ENCODE results near the gene CSMD2. TPM values are rescaled to one million over a fixed set of nuclear protein-coding genes. Genes with fewer than 3 reads are reported as not detected.

Gene CSMD2
- total RNA-seq, 4 donors from 2014 or later, result 0.16 to 1.00 (median 0.27) TPM; not detected in 1

- 57 to 66% methylated on average over 3 of the region's 3 CpGs for WGBS, 2 donors (ENCODE audit: low coverage in 1 of 2)
- in situ Hi-C loops (cut with MboI; ENCODE audit: low pct_ligation_motif_present in 1 of 4, low pct_unique_long_range_greater_than_20kb in 1 of 4, low sequenced_read_pairs in 3 of 4) (no loop called here), intact Hi-C loops (cut with DNase I; ENCODE audit: low total_unique reads) (no loop called here)
- no peak for DNase-seq
- no peak for TF ChIP-seq POLR2A (IDR thresholded peaks at IDR 0.05)
- TF ChIP-seq EP300 (IDR thresholded peaks at IDR 0.05; ENCODE audit: low read depth), result no peak
- H3K4me1 ChIP-seq, result no peaks in the 10 kb centered on the region
- H3K4me3 ChIP-seq, result no peak overlapping the region
- no peaks in the 10 kb centered on the region for H3K36me3 ChIP-seq
- no peaks in the 10 kb centered on the region for H3K9me3 ChIP-seq
- peaks cover 5% of the 10 kb centered on the region for H3K27me3 ChIP-seq
- H3K27ac ChIP-seq, result no peak overlapping the region
Observed at GRCh38 chr1:33703464-33703863, 461.6 kb downstream of the CSMD2 start.

- no peak for DNase-seq
- Histone ChIP-seq H3K27ac (no peak overlapping the region), H3K27me3 (no peaks in the 10 kb centered on the region), H3K9me3 (no peaks in the 10 kb centered on the region), H3K4me3 (no peak overlapping the region), H3K4me1 (no peaks in the 10 kb centered on the region), H3K36me3 (no peaks in the 10 kb centered on the region)
- 74 to 85% methylated on average over 3 to 14 of the region's 14 CpGs for WGBS, 2 donors (ENCODE audit: low coverage in 1 of 2)
- intact Hi-C loops (cut with DNase I; ENCODE audit: low total_unique reads), result no loop called here
- TF ChIP-seq POLR2A (IDR thresholded peaks at IDR 0.05) (no peak), EP300 (IDR thresholded peaks at IDR 0.05; ENCODE audit: low read depth) (no peak), POLR2AphosphoS5 (IDR thresholded peaks at IDR 0.05) (no peak), CTCF (IDR thresholded peaks at IDR 0.05) (no peak)
- in situ Hi-C loops (cut with MboI; ENCODE audit: low pct_ligation_motif_present in 1 of 4, low pct_unique_long_range_greater_than_20kb in 1 of 4, low sequenced_read_pairs in 3 of 4), result no loop called here
Observed at GRCh38 chr1:33698361-33699035, 466.5 kb downstream of the CSMD2 start.

- H3K9me3 ChIP-seq, result no peaks in the 10 kb centered on the region
- TF ChIP-seq POLR2AphosphoS5 (IDR thresholded peaks at IDR 0.05), result no peak
- TF ChIP-seq CTCF (IDR thresholded peaks at IDR 0.05), result no peak
- TF ChIP-seq POLR2A (IDR thresholded peaks at IDR 0.05), result no peak
- TF ChIP-seq EP300 (IDR thresholded peaks at IDR 0.05; ENCODE audit: low read depth), result no peak
- H3K27ac ChIP-seq, result no peak overlapping the region
- no peaks in the 10 kb centered on the region for H3K27me3 ChIP-seq
- WGBS, 2 donors (ENCODE audit: low coverage in 1 of 2), result 43 to 60% methylated on average over 2 of the region's 2 CpGs
- no peak overlapping the region for H3K4me3 ChIP-seq
- intact Hi-C loops (cut with DNase I; ENCODE audit: low total_unique reads), result no loop called here
- in situ Hi-C loops (cut with MboI; ENCODE audit: low pct_ligation_motif_present in 1 of 4, low pct_unique_long_range_greater_than_20kb in 1 of 4, low sequenced_read_pairs in 3 of 4), result no loop called here
- H3K4me1 ChIP-seq, result no peaks in the 10 kb centered on the region
- no peak for DNase-seq
- no peaks in the 10 kb centered on the region for H3K36me3 ChIP-seq
Observed at GRCh38 chr1:33697816-33698215, 467.2 kb downstream of the CSMD2 start.

GRCh38 chr1:33696962-33697361 is 468.1 kb downstream of the CSMD2 start:
- DNase-seq, result no peak
- Histone ChIP-seq H3K9me3 (no peaks in the 10 kb centered on the region), H3K4me3 (no peak overlapping the region), H3K27ac (no peak overlapping the region), H3K36me3 (no peaks in the 10 kb centered on the region), H3K27me3 (no peaks in the 10 kb centered on the region), H3K4me1 (no peaks in the 10 kb centered on the region)
- intact Hi-C loops (cut with DNase I; ENCODE audit: low total_unique reads), result no loop called here
- 61 to 74% methylated on average over 2 of the region's 2 CpGs for WGBS, 2 donors (ENCODE audit: low coverage in 1 of 2)
- in situ Hi-C loops (cut with MboI; ENCODE audit: low pct_ligation_motif_present in 1 of 4, low pct_unique_long_range_greater_than_20kb in 1 of 4, low sequenced_read_pairs in 3 of 4), result no loop called here
- no peak for TF ChIP-seq POLR2AphosphoS5 (IDR thresholded peaks at IDR 0.05)
- no peak for TF ChIP-seq EP300 (IDR thresholded peaks at IDR 0.05; ENCODE audit: low read depth)
- TF ChIP-seq CTCF (IDR thresholded peaks at IDR 0.05), result no peak
- no peak for TF ChIP-seq POLR2A (IDR thresholded peaks at IDR 0.05)

GRCh38 chr1:33696311-33696710 is 468.7 kb downstream of the CSMD2 start:
- Histone ChIP-seq H3K4me1 (no peaks in the 10 kb centered on the region), H3K27me3 (no peaks in the 10 kb centered on the region), H3K27ac (no peak overlapping the region), H3K4me3 (no peak overlapping the region), H3K9me3 (no peaks in the 10 kb centered on the region), H3K36me3 (no peaks in the 10 kb centered on the region)
- intact Hi-C loops (cut with DNase I; ENCODE audit: low total_unique reads), result no loop called here
- TF ChIP-seq POLR2A (IDR thresholded peaks at IDR 0.05), result no peak
- TF ChIP-seq EP300 (IDR thresholded peaks at IDR 0.05; ENCODE audit: low read depth), result no peak
- TF ChIP-seq CTCF (IDR thresholded peaks at IDR 0.05), result no peak
- no peak for TF ChIP-seq POLR2AphosphoS5 (IDR thresholded peaks at IDR 0.05)
- no peak for DNase-seq
- in situ Hi-C loops (cut with MboI; ENCODE audit: low pct_ligation_motif_present in 1 of 4, low pct_unique_long_range_greater_than_20kb in 1 of 4, low sequenced_read_pairs in 3 of 4), result no loop called here
- WGBS, 2 donors (ENCODE audit: low coverage in 1 of 2), result 62 to 100% methylated on average over 1 of the region's 1 CpG

Data from transverse colon (tissue), 4 donors.